GM19035 (cell line): ENCODE data around the gene WDR82.

Source experiments
- ATAC-seq: cut with Tn5 transposase; IDR thresholded peaks from one replicate; pipeline ENCODE4 v1.9.1; 2021; ENCODE audit not compliant: unreplicated experiment

Gene WDR82

GRCh38 chr3:52278510-52279069 is at the start of gene WDR82:
WDR82 (minus strand) TSS chr3:52278649; CDS start chr3:52278361, 288 bp downstream.
- ATAC-seq, result peak; percentile 87

GRCh38 chr3:52327486-52328290 is 49.2 kb upstream of the WDR82 start:
- no peak for ATAC-seq

GRCh38 chr3:52326976-52327375 is 48.5 kb upstream of the WDR82 start:
- no peak for ATAC-seq

- no peak for ATAC-seq
Observed at GRCh38 chr3:52325686-52326085, 47.2 kb upstream of the WDR82 start.

GRCh38 chr3:52324676-52325075 is 46.2 kb upstream of the WDR82 start:
- ATAC-seq, result no peak

GRCh38 chr3:52323526-52324295 is 45.3 kb upstream of the WDR82 start:
- no peak for ATAC-seq

GRCh38 chr3:52322466-52322865 is 44.0 kb upstream of the WDR82 start:
- no peak for ATAC-seq

GRCh38 chr3:52321481-52321880 is 43.0 kb upstream of the WDR82 start:
- ATAC-seq, result no peak

- no peak for ATAC-seq
Observed at GRCh38 chr3:52319921-52320595, 41.6 kb upstream of the WDR82 start.

- ATAC-seq, result no peak
Observed at GRCh38 chr3:52318186-52318816, 39.9 kb upstream of the WDR82 start.

GRCh38 chr3:52317208-52318000 is 39.0 kb upstream of the WDR82 start:
- no peak for ATAC-seq

- ATAC-seq, result no peak
Observed at GRCh38 chr3:52315977-52316764, 37.7 kb upstream of the WDR82 start, which contains the start of gene DNAH1. DNAH1 (plus strand) TSS chr3:52316319; CDS start chr3:52322443, 6,124 bp downstream.

GRCh38 chr3:52315006-52315405 is 36.6 kb upstream of the WDR82 start:
- no peak for ATAC-seq

GRCh38 chr3:52314489-52314888 is 36.0 kb upstream of the WDR82 start:
- ATAC-seq, result no peak

GRCh38 chr3:52313774-52314188 is 35.3 kb upstream of the WDR82 start:
- ATAC-seq, result peak; percentile 86

- ATAC-seq, result peak; percentile 17
Observed at GRCh38 chr3:52313188-52313773, 34.8 kb upstream of the WDR82 start.

GRCh38 chr3:52311576-52312119 is 33.2 kb upstream of the WDR82 start:
- no peak for ATAC-seq

- peak; percentile 55 for ATAC-seq
Observed at GRCh38 chr3:52310861-52311575, 32.6 kb upstream of the WDR82 start.
